ENCODE results near the gene SPAG16. TPM values are rescaled to one million over a fixed set of nuclear protein-coding genes. Genes with fewer than 3 reads are reported as not detected.

Gene SPAG16
- total RNA-seq, 2 donors from 2014 or later, result 8.2 to 9.0 TPM

DNA sequence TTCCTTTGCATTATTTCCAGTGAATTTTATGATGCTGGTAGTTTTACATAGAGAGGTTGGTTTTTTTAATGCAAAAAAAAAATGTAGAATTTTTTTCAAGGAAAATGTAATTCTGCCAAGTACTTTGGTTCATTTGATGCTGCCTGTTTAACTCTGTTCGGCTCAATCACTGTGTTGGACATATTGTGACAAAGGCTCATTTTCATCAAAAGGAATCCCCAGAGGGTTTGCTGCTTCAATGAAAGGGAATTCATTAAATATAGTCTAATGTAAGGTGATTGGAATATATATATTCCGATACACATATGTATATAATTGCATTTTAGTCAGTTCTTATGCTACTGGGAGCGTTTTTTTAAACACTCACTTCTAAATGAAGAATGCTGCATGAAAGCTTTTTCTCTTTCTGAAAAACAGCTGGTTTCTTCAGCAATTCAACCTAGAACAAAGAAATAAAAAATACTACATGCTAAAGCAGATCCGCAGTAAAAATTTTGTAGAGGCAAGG, 812.0 kb downstream of the SPAG16 start:
- ATAC-seq (replicated peaks in 1 of 2), result no peak
- no peaks in the 10 kb centered on the region for H3K9me3 Mint-ChIP-seq
- H3K4me1 Mint-ChIP-seq (ENCODE audit: low read depth), result no peaks in the 10 kb centered on the region
- no peaks in the 10 kb centered on the region for H3K27me3 Mint-ChIP-seq (ENCODE audit: low read depth)
- no peak overlapping the region for H3K27ac Mint-ChIP-seq
- DNase-seq, result no peak
- H3K4me3 Mint-ChIP-seq, result no peak overlapping the region
- H3K36me3 Mint-ChIP-seq (ENCODE audit: insufficient read depth in 2 of 2), result no peaks in the 10 kb centered on the region

DNA sequence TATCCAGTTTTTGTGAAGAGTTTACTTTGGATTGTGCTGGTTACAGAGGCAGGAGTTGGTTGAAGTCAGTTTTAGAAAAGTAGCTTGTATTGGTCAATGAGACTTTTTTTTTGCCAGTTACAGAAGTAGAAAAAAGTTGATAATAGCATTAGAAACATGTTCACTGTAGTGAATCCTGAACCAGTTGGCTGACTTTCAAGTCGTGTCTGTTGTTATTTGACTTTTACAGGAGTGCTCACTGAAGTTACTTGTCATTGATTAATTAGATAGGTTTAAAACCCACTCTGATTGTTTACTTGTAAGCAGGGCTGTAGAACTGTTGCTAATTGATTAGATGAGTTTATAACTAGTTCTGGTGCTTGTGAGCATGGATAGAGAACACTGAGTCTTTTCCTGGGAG, 814.5 kb downstream of the SPAG16 start:
- no peaks in the 10 kb centered on the region for H3K4me1 Mint-ChIP-seq (ENCODE audit: low read depth)

DNA sequence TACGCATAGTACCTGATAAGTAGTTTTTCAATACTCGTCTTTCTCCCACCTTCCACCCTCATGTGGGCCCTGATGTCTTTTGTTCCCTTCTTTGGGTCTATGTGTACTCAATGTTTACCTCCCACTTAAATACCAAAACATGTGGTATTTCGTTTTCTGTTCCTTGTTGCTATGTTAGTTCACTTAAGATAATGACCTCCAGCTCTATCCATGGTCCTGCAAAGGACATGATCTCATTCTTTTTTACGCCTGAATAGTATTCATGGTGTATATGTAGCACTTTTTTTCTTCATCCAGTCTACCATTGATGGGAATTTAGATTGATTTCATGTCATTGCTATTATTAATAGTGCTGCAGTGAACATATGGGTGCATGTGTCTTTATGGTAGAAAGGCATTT, 816.2 kb downstream of the SPAG16 start:
- DNase-seq (no peak), ATAC-seq (replicated peaks in 1 of 2) (no peak)
- Mint-ChIP-seq H3K4me3 (no peak overlapping the region), H3K36me3 (ENCODE audit: insufficient read depth in 2 of 2) (no peaks in the 10 kb centered on the region), H3K27ac (no peak overlapping the region), H3K4me1 (ENCODE audit: low read depth) (no peaks in the 10 kb centered on the region), H3K27me3 (ENCODE audit: low read depth) (peaks cover 5% of the 10 kb centered on the region), H3K9me3 (no peaks in the 10 kb centered on the region)

More for the DNA sequence above, 814.5 kb downstream of the SPAG16 start:
- Mint-ChIP-seq H3K27me3 (ENCODE audit: low read depth) (peaks cover under 1% of the 10 kb centered on the region), H3K36me3 (ENCODE audit: insufficient read depth in 2 of 2) (no peaks in the 10 kb centered on the region), H3K9me3 (no peaks in the 10 kb centered on the region), H3K27ac (no peak overlapping the region), H3K4me3 (no peak overlapping the region)
- DNase-seq (no peak), ATAC-seq (replicated peaks in 1 of 2) (no peak)

DNA sequence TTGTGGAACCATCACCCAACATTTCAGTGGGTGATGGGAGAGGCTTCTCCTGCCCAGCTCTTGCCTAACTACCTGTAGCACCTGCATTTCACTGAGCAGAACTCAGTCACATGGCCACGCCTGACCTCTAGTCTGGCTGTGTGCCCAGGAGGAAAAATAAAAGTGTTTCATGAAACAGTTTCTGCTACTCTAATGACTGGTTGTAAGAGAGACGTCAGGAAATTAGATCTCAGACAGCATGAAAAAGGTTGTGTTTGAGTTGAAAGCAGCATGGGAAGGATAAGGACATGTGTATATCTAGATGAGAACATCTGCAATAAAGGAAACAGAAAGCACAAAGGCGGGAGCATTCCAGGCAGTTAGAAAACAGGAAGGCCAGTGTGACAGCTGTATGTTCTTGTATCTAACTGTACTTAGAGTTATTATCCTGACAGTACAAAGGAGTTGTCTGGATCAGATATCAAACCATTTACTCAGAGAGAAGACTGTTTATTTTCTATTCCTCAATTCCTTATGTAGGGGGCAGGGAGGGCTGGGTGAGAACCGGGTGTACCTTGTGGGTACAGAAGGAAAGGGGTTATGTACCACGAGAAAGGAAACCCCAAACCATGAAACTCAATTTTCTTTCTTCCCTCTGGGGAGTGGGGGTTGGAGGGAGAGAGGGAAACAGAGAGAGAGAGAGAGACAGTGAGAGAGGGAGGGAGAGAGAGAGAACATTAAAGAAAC, 819.2 kb downstream of the SPAG16 start:
- no peak overlapping the region for H3K27ac Mint-ChIP-seq
- DNase-seq (no peak), ATAC-seq (replicated peaks in 1 of 2) (no peak)
- no peaks in the 10 kb centered on the region for H3K4me1 Mint-ChIP-seq (ENCODE audit: low read depth)
- H3K36me3 Mint-ChIP-seq (ENCODE audit: insufficient read depth in 2 of 2), result no peaks in the 10 kb centered on the region
- no peak overlapping the region for H3K4me3 Mint-ChIP-seq
- peaks cover 5% of the 10 kb centered on the region for H3K27me3 Mint-ChIP-seq (ENCODE audit: low read depth)
- H3K9me3 Mint-ChIP-seq, result no peaks in the 10 kb centered on the region

DNA sequence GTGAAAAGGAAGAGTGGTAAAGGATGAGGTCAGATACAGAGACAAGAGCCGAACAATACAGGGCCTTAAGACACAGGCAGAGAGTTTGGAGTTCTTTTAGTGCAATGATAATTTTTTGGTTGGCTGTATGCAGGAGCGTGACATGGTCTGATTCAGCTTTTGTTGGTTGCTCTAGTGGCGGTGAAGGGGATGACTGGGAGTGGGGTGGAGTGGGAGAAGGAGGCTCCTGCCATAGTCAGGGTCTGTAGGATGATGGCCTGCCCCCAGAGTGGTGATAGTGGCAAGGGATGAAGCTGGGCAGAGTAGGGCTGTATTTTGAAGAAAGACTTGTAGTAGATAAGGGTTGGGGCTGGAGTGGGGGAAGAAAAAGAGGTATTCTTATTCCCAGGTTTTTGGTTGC, 820.0 kb downstream of the SPAG16 start:
- Mint-ChIP-seq H3K4me1 (ENCODE audit: low read depth) (no peaks in the 10 kb centered on the region), H3K27ac (no peak overlapping the region), H3K27me3 (ENCODE audit: low read depth) (peaks cover 5% of the 10 kb centered on the region), H3K36me3 (ENCODE audit: insufficient read depth in 2 of 2) (no peaks in the 10 kb centered on the region), H3K4me3 (no peak overlapping the region), H3K9me3 (no peaks in the 10 kb centered on the region)
- ATAC-seq (replicated peaks in 1 of 2) (no peak), DNase-seq (no peak)

DNA sequence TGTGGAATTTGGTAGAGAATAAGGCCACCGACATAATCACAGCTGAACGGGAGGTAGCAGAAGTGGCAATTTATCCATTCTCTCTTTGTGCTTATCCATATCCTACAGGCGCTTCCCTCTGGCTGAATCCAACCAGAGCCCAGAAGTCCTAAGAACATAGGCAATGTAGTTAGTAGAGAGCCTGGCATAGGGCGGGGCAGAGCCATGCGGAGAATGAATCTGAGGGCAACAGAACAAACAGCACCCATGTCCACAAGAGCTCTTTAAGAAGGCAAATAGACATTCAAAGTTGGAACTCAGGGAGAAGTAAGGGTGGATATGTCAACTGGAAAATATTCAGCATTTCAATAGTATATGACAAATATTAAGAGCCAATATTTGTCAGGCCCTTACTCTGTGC, 820.7 kb downstream of the SPAG16 start:
- no peak overlapping the region for H3K4me3 Mint-ChIP-seq
- no peaks in the 10 kb centered on the region for H3K36me3 Mint-ChIP-seq (ENCODE audit: insufficient read depth in 2 of 2)
- ATAC-seq (replicated peaks in 1 of 2) (no peak), DNase-seq (no peak)
- no peak overlapping the region for H3K27ac Mint-ChIP-seq
- H3K4me1 Mint-ChIP-seq (ENCODE audit: low read depth), result no peaks in the 10 kb centered on the region
- H3K9me3 Mint-ChIP-seq, result no peaks in the 10 kb centered on the region
- peaks cover 5% of the 10 kb centered on the region for H3K27me3 Mint-ChIP-seq (ENCODE audit: low read depth)

DNA sequence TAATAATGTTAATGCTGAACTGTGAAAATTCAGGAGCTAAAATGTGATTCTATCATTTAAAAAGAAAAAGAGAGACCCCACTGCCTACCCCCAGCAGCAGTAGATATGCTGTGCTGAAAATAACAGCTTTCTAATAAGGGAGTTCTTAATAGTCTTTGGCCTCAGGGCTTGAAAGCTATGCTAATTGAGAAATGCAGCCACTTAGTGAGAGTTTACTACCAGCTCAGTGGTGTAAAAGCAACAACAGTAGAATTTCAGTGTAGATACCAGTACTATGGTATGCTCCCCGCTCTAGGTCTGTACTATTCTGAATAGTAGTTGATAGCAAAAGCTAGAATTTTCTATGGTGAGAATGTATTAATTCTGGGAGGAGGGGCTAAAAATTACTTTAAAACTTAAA, 823.5 kb downstream of the SPAG16 start:
- ATAC-seq (replicated peaks in 1 of 2) (no peak), DNase-seq (no peak)
- Mint-ChIP-seq H3K27me3 (ENCODE audit: low read depth) (peaks cover 5% of the 10 kb centered on the region), H3K4me3 (no peak overlapping the region), H3K9me3 (peaks cover 3 to 4% of the 10 kb centered on the region in 2 donors), H3K36me3 (ENCODE audit: insufficient read depth in 2 of 2) (no peaks in the 10 kb centered on the region), H3K27ac (no peak overlapping the region), H3K4me1 (ENCODE audit: low read depth) (no peaks in the 10 kb centered on the region)

DNA sequence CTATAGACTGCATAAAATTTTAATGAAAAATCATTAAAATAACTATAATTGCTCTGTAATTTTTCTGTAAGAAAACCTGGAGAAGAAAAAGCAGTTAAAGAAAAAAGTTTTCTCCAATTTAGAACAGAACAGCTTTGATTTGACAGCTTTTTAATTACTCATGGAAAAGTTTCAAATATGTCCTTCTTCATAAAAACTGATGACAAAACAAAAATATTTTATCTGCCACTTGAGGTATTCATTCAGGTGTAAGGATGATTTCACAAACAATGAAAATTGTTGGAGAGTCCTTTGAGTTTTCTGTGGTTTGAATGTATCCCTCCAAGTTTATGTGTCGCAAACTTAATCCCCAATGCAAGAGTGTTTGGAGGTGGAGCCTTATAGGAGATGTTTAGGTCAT, 824.3 kb downstream of the SPAG16 start:
- Mint-ChIP-seq H3K36me3 (ENCODE audit: insufficient read depth in 2 of 2) (no peaks in the 10 kb centered on the region), H3K9me3 (peaks cover 5 to 8% of the 10 kb centered on the region in 2 donors), H3K4me1 (ENCODE audit: low read depth) (no peaks in the 10 kb centered on the region), H3K27ac (no peak overlapping the region), H3K27me3 (ENCODE audit: low read depth) (peaks cover 5% of the 10 kb centered on the region), H3K4me3 (no peak overlapping the region)
- DNase-seq (no peak), ATAC-seq (replicated peaks in 1 of 2) (no peak)

DNA sequence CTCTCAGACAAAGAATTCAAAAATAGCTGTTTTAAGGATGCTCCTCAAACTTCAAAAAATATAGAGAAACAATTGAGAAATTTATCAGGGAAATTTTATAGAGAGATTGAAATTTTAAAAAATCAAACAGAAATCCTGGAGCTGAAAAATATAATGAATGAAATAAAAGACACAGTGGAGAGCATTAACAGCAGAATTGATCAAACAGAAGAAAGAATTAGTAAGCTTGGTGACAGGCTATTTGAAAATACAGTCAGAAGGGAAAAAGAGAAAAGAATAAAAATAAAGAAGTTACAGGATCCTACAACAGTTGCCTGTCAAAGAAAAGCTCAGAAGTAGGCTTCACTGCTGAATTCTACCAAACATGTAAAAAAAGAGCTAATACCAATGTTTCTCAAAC, 832.8 kb downstream of the SPAG16 start:
- Mint-ChIP-seq H3K27me3 (ENCODE audit: low read depth) (no peaks in the 10 kb centered on the region), H3K4me3 (no peak overlapping the region), H3K9me3 (peaks cover 6 to 13% of the 10 kb centered on the region in 2 donors), H3K36me3 (ENCODE audit: insufficient read depth in 2 of 2) (peaks cover 0 to 1% of the 10 kb centered on the region in 2 donors), H3K27ac (no peak overlapping the region), H3K4me1 (ENCODE audit: low read depth) (no peaks in the 10 kb centered on the region)
- DNase-seq (no peak), ATAC-seq (replicated peaks in 1 of 2) (no peak)

DNA sequence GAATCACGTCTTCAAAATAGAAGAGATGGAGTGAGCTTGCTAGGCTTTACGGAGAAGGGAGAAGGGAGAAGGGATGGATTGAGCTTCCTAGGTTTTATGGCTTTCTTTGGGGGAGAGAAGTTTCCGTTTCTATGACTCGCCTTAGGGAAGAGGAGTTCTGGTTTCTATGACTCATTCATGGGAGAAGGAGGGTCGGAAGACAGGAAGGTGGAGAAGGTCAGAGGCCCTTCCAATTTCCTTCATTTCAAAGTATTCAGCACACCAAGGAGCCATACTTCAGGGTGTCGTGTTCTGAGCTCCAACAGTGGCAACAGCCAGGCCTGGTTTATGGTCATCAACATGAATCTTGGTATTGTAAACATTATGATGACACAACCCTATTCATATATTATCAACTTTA, 841.9 kb downstream of the SPAG16 start:
- no peaks in the 10 kb centered on the region for H3K4me1 Mint-ChIP-seq (ENCODE audit: low read depth)

DNA sequence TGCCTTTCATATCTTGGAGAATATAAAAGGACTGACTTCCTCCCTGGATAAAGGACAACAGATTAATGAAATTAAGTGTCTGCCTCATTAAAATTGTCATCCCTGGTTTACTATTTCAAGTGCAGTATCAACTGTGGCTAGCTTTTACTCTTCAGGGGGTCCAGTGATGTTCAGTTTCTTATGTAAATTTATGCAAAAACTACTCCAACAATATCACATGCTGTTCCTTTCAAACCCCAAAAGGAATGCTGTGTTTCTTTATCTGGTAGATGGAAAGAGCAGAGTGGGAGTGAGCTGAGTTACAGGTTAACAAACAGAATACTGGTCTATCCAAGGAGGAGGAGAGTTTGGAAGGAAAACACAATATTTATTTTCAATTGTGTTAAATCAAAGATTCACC, 842.9 kb downstream of the SPAG16 start:
- H3K27me3 Mint-ChIP-seq (ENCODE audit: low read depth), result no peaks in the 10 kb centered on the region
- DNase-seq (no peak), ATAC-seq (replicated peaks in 1 of 2) (no peak)
- H3K4me3 Mint-ChIP-seq, result no peak overlapping the region
- H3K4me1 Mint-ChIP-seq (ENCODE audit: low read depth), result no peaks in the 10 kb centered on the region
- no peaks in the 10 kb centered on the region for H3K9me3 Mint-ChIP-seq
- no peaks in the 10 kb centered on the region for H3K36me3 Mint-ChIP-seq (ENCODE audit: insufficient read depth in 2 of 2)
- no peak overlapping the region for H3K27ac Mint-ChIP-seq

More for the DNA sequence above, 841.9 kb downstream of the SPAG16 start:
- H3K27ac Mint-ChIP-seq, result no peak overlapping the region
- no peaks in the 10 kb centered on the region for H3K27me3 Mint-ChIP-seq (ENCODE audit: low read depth)
- H3K9me3 Mint-ChIP-seq, result no peaks in the 10 kb centered on the region
- H3K4me3 Mint-ChIP-seq, result no peak overlapping the region
- H3K36me3 Mint-ChIP-seq (ENCODE audit: insufficient read depth in 2 of 2), result no peaks in the 10 kb centered on the region
- DNase-seq (no peak), ATAC-seq (replicated peaks in 1 of 2) (no peak)

DNA sequence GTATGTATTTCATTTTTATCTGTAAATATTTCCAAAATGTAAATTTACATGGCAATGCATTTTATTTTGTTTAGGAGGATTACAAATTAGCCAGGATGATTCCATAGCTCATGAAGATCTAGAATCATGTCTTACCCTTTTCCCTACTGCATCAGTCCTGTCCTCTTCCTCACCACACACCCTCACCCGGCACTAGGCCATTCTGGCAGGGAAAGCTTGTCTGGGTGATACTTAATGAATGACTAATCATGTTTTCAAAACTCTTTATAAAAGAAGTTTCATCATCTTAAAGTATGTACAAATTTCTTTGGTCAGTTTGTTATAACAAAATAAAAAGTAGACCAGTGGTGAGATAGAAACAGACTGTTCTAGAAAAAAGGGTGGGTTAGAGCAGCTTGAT, 843.3 kb downstream of the SPAG16 start:
- DNase-seq (no peak), ATAC-seq (replicated peaks in 1 of 2) (no peak)
- Mint-ChIP-seq H3K4me1 (ENCODE audit: low read depth) (no peaks in the 10 kb centered on the region), H3K36me3 (ENCODE audit: insufficient read depth in 2 of 2) (no peaks in the 10 kb centered on the region), H3K9me3 (peaks cover 0 to 3% of the 10 kb centered on the region in 2 donors), H3K27ac (no peak overlapping the region), H3K4me3 (no peak overlapping the region), H3K27me3 (ENCODE audit: low read depth) (no peaks in the 10 kb centered on the region)

DNA sequence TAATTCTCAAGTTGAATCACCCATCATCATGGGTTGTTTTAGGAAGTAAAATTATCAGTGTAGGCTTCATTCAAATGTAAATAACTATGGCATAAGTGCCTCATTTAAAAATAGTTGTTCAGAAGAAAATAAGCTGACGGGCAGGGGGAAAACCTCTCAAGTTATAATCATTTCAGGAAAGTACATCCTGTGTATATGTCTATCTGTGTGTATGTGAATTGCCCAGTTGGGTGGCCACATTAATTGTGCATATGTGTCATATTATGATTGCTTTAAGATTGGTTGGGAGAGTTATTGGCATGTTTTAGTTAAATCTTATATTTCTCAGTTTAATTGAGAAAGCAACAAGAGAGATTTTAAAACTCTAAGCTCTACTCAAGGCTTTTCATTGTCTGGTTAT, 843.8 kb downstream of the SPAG16 start:
- H3K4me3 Mint-ChIP-seq, result no peak overlapping the region
- ATAC-seq (replicated peaks in 1 of 2), result no peak
- no peaks in the 10 kb centered on the region for H3K4me1 Mint-ChIP-seq (ENCODE audit: low read depth)
- H3K36me3 Mint-ChIP-seq (ENCODE audit: insufficient read depth in 2 of 2), result no peaks in the 10 kb centered on the region
- peaks cover 0 to 3% of the 10 kb centered on the region in 2 donors for H3K9me3 Mint-ChIP-seq
- no peak for DNase-seq
- H3K27me3 Mint-ChIP-seq (ENCODE audit: low read depth), result no peaks in the 10 kb centered on the region
- H3K27ac Mint-ChIP-seq, result no peak overlapping the region

DNA sequence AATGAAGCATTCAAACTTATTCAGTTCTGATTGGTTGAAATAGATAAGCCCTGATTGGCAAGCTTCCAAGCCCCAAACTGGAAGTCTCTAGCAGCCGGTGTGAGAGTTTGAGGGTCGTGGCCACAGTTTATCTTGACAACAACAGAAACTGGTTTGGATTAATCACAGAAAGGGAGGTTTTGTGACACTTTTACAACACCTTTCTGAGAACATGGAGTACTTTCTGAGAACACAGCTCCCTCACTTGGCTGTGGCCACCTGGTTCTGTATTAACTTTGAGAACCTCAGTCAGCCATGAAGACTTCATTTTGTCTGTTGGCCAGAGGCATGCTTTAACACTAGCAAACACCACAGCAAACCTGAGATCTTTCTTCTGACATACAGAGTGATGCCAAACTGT, 845.9 kb downstream of the SPAG16 start:
- peaks cover 0 to 3% of the 10 kb centered on the region in 2 donors for H3K9me3 Mint-ChIP-seq
- H3K4me3 Mint-ChIP-seq, result no peak overlapping the region
- DNase-seq (no peak), ATAC-seq (replicated peaks in 1 of 2) (no peak)
- no peaks in the 10 kb centered on the region for H3K4me1 Mint-ChIP-seq (ENCODE audit: low read depth)
- no peaks in the 10 kb centered on the region for H3K27me3 Mint-ChIP-seq (ENCODE audit: low read depth)
- no peaks in the 10 kb centered on the region for H3K36me3 Mint-ChIP-seq (ENCODE audit: insufficient read depth in 2 of 2)
- no peak overlapping the region for H3K27ac Mint-ChIP-seq
